BLaER1 treated with 17β-estradiol and CSF1 and Interleukin-3, amounts not matched to agents 10 nM and 100 nM (cell line): ENCODE data around the gene DAPK3.

ENCODE experiments used
- H3K27ac ChIP-seq, 11 experiments: shearing (Covaris generic); formaldehyde crosslinking; 2 replicates each; pipeline ENCODE4 v1.8.1; 2022
- H3K27me3 ChIP-seq, 11 experiments: shearing (Covaris generic); formaldehyde crosslinking; 2 replicates each; pipeline ENCODE4 v1.8.1; 2022
- H3K36me3 ChIP-seq, 11 experiments: shearing (Covaris generic); formaldehyde crosslinking; 2 replicates each; pipeline ENCODE4 v1.8.1; 2022
- H3K4me1 ChIP-seq, 10 experiments: shearing (Covaris generic); formaldehyde crosslinking; 2 replicates each; pipeline ENCODE4 v1.8.1; 2022
- H3K4me2 ChIP-seq, 11 experiments: shearing (Covaris generic); formaldehyde crosslinking; 2 replicates each; pipeline ENCODE4 v1.8.1; 2022
- H3K4me3 ChIP-seq, 10 experiments: shearing (Covaris generic); formaldehyde crosslinking; 2 replicates each; pipeline ENCODE4 v1.8.1; 2022
- H3K9ac ChIP-seq, 11 experiments: shearing (Covaris generic); formaldehyde crosslinking; 2 replicates each; pipeline ENCODE4 v1.8.1; 2022
- H3K9me3 ChIP-seq, 11 experiments: shearing (Covaris generic); formaldehyde crosslinking; replicated peaks in 1 of 11; 2 replicates each; pipeline ENCODE4 v1.8.1; 2022
- H4K20me1 ChIP-seq, 11 experiments: shearing (Covaris generic); formaldehyde crosslinking; 2 replicates each; pipeline ENCODE4 v1.8.1; 2022
- Cebpa-rat ChIP-seq, 11 experiments: shearing (Covaris generic); IDR thresholded peaks; 2 replicates each; pipeline ENCODE4 v1.8.1; 2022

The DAPK3 gene

GRCh38 chr19:3923096-3923758 is 47.7 kb downstream of the DAPK3 start:
- TF ChIP-seq Cebpa-rat (IDR thresholded peaks at IDR 0.05), result no peak
- Histone ChIP-seq H3K4me1 (no peaks in the 10 kb centered on the region), H3K36me3 (no peaks in the 10 kb centered on the region), H3K27ac (no peak overlapping the region), H4K20me1 (no peaks in the 10 kb centered on the region), H3K9ac (no peak overlapping the region), H3K4me2 (no peak overlapping the region), H3K9me3 (peaks cover 16 to 40% (median 25%) of the 10 kb centered on the region in 11 experiments), H3K27me3 (no peaks in the 10 kb centered on the region), H3K4me3 (no peak overlapping the region)

- no peak for TF ChIP-seq Cebpa-rat (IDR thresholded peaks at IDR 0.05)
- Histone ChIP-seq H3K27me3 (no peaks in the 10 kb centered on the region), H3K4me1 (peaks cover 0 to 11% (median 8%) of the 10 kb centered on the region in 10 experiments; a peak in 9 of 20 replicates), H3K4me3 (no peak overlapping the region), H3K9me3 (peaks cover 16 to 40% (median 25%) of the 10 kb centered on the region in 11 experiments), H4K20me1 (no peaks in the 10 kb centered on the region), H3K27ac (no peak overlapping the region), H3K4me2 (no peak overlapping the region), H3K9ac (no peak overlapping the region), H3K36me3 (no peaks in the 10 kb centered on the region)
Measured at GRCh38 chr19:3919793-3920192, 51.1 kb downstream of the DAPK3 start.

GRCh38 chr19:3916033-3916432 is 54.9 kb downstream of the DAPK3 start:
- Histone ChIP-seq H3K4me3 (no peak overlapping the region), H3K4me2 (no peak overlapping the region), H3K9me3 (peaks cover 0 to 14% (median 8%) of the 10 kb centered on the region in 11 experiments; a peak in 18 of 22 replicates), H3K4me1 (peaks cover 0 to 11% (median 8%) of the 10 kb centered on the region in 10 experiments; a peak in 9 of 20 replicates), H3K27me3 (no peaks in the 10 kb centered on the region), H3K9ac (no peak overlapping the region), H3K36me3 (no peaks in the 10 kb centered on the region), H3K27ac (no peak overlapping the region), H4K20me1 (no peaks in the 10 kb centered on the region)
- no peak for TF ChIP-seq Cebpa-rat (IDR thresholded peaks at IDR 0.05)

- no peaks in the 10 kb centered on the region for H4K20me1 ChIP-seq
- H3K9me3 ChIP-seq, result peaks cover 13 to 21% (median 16%) of the 10 kb centered on the region in 11 experiments
- H3K4me2 ChIP-seq, result no peak overlapping the region
- no peaks in the 10 kb centered on the region for H3K36me3 ChIP-seq
- no peaks in the 10 kb centered on the region for H3K27me3 ChIP-seq
- TF ChIP-seq Cebpa-rat (IDR thresholded peaks at IDR 0.05), result no peak
- no peak overlapping the region for H3K4me3 ChIP-seq
- no peak overlapping the region for H3K9ac ChIP-seq
- peaks cover 0 to 11% (median 8%) of the 10 kb centered on the region in 10 experiments; a peak in 9 of 20 replicates for H3K4me1 ChIP-seq
- no peak overlapping the region for H3K27ac ChIP-seq
Measured at GRCh38 chr19:3914199-3914598, 56.7 kb downstream of the DAPK3 start.

- Histone ChIP-seq H3K36me3 (no peaks in the 10 kb centered on the region), H3K27me3 (no peaks in the 10 kb centered on the region), H3K4me2 (no peak overlapping the region), H3K9ac (no peak overlapping the region), H3K9me3 (peaks cover 13 to 20% (median 16%) of the 10 kb centered on the region in 11 experiments), H3K27ac (no peak overlapping the region), H3K4me1 (peaks cover 0 to 10% (median 6%) of the 10 kb centered on the region in 10 experiments; a peak in 11 of 20 replicates), H3K4me3 (no peak overlapping the region), H4K20me1 (no peaks in the 10 kb centered on the region; a peak in 1 of 22 replicates)
- TF ChIP-seq Cebpa-rat (IDR thresholded peaks at IDR 0.05), result no peak
Measured at GRCh38 chr19:3910105-3910504, 60.8 kb downstream of the DAPK3 start.
